GM23248 (cell line): ENCODE measurements around the gene NHLH2. TPM values are rescaled to one million over a fixed set of nuclear protein-coding genes. Genes with fewer than 3 reads are reported as not detected.

ENCODE experiments used
- DNase-seq: peaks from one replicate; pipeline ENCODE4 v3.0.0-alpha.2; 2015
- H2AFZ ChIP-seq: fragments of 200-600 bp; sonication (generic); 2 replicates; pipeline ENCODE4 v1.6.1; 2016; ENCODE audit warnings: antibody characterized with exemption
- H3F3A ChIP-seq: fragments of 200-600 bp; sonication (generic); 2 replicates; pipeline ENCODE4 v1.6.1; 2016; ENCODE audit warnings: mild to moderate bottlenecking, antibody characterized with exemption, mixed run types; ENCODE audit not compliant: insufficient read depth
- H3K27ac ChIP-seq: fragments of 200-600 bp; sonication (generic); 2 replicates; pipeline ENCODE4 v1.5.1; 2016; ENCODE audit warnings: mild to moderate bottlenecking
- H3K27me3 ChIP-seq: fragments of 200-600 bp; sonication (generic); replicated peaks from 2 replicates; pipeline ENCODE4 v1.6.1; 2016; ENCODE audit warnings: mild to moderate bottlenecking; ENCODE audit not compliant: insufficient read depth
- H3K36me3 ChIP-seq: fragments of 200-600 bp; sonication (generic); 2 replicates; pipeline ENCODE4 v1.6.1; 2016; ENCODE audit warnings: low read depth, mild to moderate bottlenecking
- H3K4me1 ChIP-seq: fragments of 200-600 bp; sonication (generic); 2 replicates; pipeline ENCODE4 v1.6.1; 2016; ENCODE audit warnings: mild to moderate bottlenecking; ENCODE audit not compliant: insufficient read depth
- H3K4me2 ChIP-seq: fragments of 200-600 bp; sonication (generic); one replicate; pipeline ENCODE4 v1.6.1; 2016; ENCODE audit warnings: mild to moderate bottlenecking; ENCODE audit not compliant: unreplicated experiment
- H3K4me3 ChIP-seq: fragments of 200-600 bp; sonication (generic); 2 replicates; pipeline ENCODE4 v1.5.1; 2016; ENCODE audit warnings: mild to moderate bottlenecking
- H3K79me2 ChIP-seq: fragments of 200-600 bp; sonication (generic); 2 replicates; pipeline ENCODE4 v1.6.1; 2016; ENCODE audit warnings: mild to moderate bottlenecking; ENCODE audit not compliant: insufficient read depth
- H3K9ac ChIP-seq: fragments of 200-600 bp; sonication (generic); 2 replicates; pipeline ENCODE4 v1.6.1; 2016; ENCODE audit warnings: mild to moderate bottlenecking
- H3K9me2 ChIP-seq: fragments of 200-600 bp; sonication (generic); 2 replicates; pipeline ENCODE4 v1.6.1; 2016; ENCODE audit warnings: mixed run types, mild to moderate bottlenecking, moderate library complexity; ENCODE audit not compliant: insufficient read depth
- H3K9me3 ChIP-seq: fragments of 200-600 bp; sonication (generic); one replicate; pipeline ENCODE4 v1.6.1; 2017; ENCODE audit warnings: low read depth
- H4K20me1 ChIP-seq: fragments of 200-600 bp; sonication (generic); 2 replicates; pipeline ENCODE4 v1.6.0; 2016; ENCODE audit not compliant: insufficient read depth
- EZH2 ChIP-seq: fragments of 200-600 bp; sonication (generic); IDR thresholded peaks from 2 replicates; pipeline ENCODE4 v1.6.1; 2018; ENCODE audit warnings: antibody characterized with exemption, mild to moderate bottlenecking; ENCODE audit not compliant: insufficient read depth, poor library complexity, severe bottlenecking
- EZH2phosphoT487 ChIP-seq: fragments of 200-600 bp; sonication (generic); IDR thresholded peaks from 2 replicates; pipeline ENCODE4 v1.6.1; 2018; ENCODE audit warnings: antibody characterized with exemption, moderate library complexity, mild to moderate bottlenecking, low read depth; ENCODE audit not compliant: insufficient read depth
- WGBS, 2 experiments: methylation state at CpG; one replicate each; pipeline ENCODE4 v1.1.6; 2015 to 2017; ENCODE audit warnings: low lambda C conversion rate in 2 of 2, low coverage in 1 of 2; ENCODE audit errors: missing lambda C conversion rate in 2 of 2; 5-methylcytosine and 5-hydroxymethylcytosine counted together
- in situ Hi-C: fragments of 300-500 bp; cut with MboI; formaldehyde crosslinking; loops from 2 replicates; pipeline ENCODE4 v1.15.0; 2020
- polyA plus RNA-seq: library from polyadenylated mRNA; unstranded; fragments of >200 nt; fragmentation: Nextera tagmentation; extraction: Ambion mirVana; gene quantifications from 2 replicates; pipeline ENCODE4 v1.2.1, GENCODE V29; 2016
- total RNA-seq: library from RNA; depleted of rRNA; stranded (reverse); fragments of >200 nt; shearing (Covaris generic); gene quantifications from 2 replicates; pipeline ENCODE4 v1.2.3, GENCODE V29; 2014

Gene NHLH2
- total and polyA plus RNA-seq, 2 experiments from 2014 or later, result 0.08 TPM; not detected in 1

DNA sequence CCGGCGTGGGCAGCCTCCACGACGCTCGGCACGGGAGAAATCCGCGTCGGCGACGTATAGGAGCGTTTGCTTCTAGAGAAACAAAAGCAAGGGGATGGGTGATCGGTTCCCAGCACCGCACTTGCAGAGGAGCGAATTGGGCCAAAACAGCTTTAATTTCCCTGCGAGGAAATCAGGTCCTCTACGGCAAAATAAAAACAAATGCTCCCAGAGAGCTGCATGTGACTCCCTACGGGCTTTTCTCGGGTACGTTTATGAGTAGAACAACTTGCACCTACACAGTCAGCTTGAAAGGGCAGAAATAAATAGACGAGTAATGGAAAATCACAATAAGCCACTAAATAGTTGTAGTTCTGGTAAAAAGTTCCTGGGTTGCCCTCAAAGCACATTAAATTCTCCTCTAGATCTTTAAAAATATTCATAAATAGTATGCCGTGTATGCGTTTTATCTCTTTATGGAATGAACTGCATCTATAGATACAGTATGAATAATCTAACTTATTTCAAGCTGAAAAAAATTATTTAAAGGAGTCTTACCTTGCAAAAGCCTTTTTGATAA is 1.2 kb downstream of the NHLH2 start:
- H3K79me2 ChIP-seq, result no peaks in the 10 kb centered on the region
- H3K27ac ChIP-seq, result no peak overlapping the region
- no peaks in the 10 kb centered on the region for H3K9me2 ChIP-seq
- peak overlapping the region; percentile 27 for H3K4me2 ChIP-seq
- DNase-seq, result peak; percentile 32
- no peaks in the 10 kb centered on the region for H4K20me1 ChIP-seq
- H3K4me3 ChIP-seq, result peak overlapping the region; percentile 51
- H3K9ac ChIP-seq, result no peak overlapping the region
- H3K9me3 ChIP-seq, result no peaks in the 10 kb centered on the region
- H3K36me3 ChIP-seq, result no peaks in the 10 kb centered on the region
- H3K27me3 ChIP-seq, result peaks cover 72% of the 10 kb centered on the region
- H3F3A ChIP-seq, result no peaks in the 10 kb centered on the region
- WGBS, 2 experiments, result 8 to 10% methylated on average over 16 to 23 of the region's 23 CpGs
- H2AFZ ChIP-seq, result peak overlapping the region; percentile 69
- in situ Hi-C loops, result no loop called here
- no peak for TF ChIP-seq EZH2phosphoT487
- TF ChIP-seq EZH2, result no peak
- H3K4me1 ChIP-seq, result no peaks in the 10 kb centered on the region

DNA sequence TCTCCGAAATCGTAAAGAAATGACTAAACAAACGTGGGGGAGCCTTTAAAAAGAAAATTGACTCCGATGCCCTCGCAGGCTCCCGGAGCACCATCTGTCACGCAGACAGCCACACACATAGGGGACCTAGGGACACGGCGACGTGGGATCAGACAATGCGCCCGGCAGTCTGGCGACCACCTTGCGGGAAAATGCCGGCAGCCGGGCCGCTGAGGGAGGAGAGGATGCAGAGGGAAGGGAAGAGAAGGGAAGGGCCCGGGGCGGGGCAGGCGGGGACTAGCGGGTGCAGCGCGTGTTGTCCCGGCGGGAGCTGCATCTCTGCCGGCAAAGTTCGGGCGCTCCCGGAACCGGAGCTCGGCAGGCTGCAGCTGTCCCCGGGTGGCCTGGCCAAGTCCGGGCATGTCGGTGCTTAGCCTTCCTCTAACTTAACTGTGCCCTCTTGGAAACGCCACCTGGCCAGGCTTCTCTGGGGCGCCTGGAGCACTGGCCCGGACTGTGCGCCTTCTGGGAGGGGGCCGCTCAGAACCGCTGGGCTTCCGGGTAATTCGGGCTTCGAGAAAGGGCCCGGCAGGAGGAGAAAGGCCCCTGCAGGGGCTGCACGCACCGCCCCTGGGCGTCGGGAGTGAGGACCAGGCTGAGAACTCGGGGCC is 1.8 kb downstream of the NHLH2 start:
- Histone ChIP-seq H3F3A (no peaks in the 10 kb centered on the region), H3K9me3 (no peaks in the 10 kb centered on the region), H4K20me1 (no peaks in the 10 kb centered on the region), H3K79me2 (no peaks in the 10 kb centered on the region), H3K9ac (no peak overlapping the region), H3K4me1 (no peaks in the 10 kb centered on the region), H2AFZ (peak overlapping the region; percentile 69), H3K27ac (no peak overlapping the region), H3K36me3 (no peaks in the 10 kb centered on the region), H3K4me2 (peak overlapping the region; percentile 27), H3K4me3 (peak overlapping the region; percentile 51), H3K27me3 (peaks cover 72% of the 10 kb centered on the region), H3K9me2 (no peaks in the 10 kb centered on the region)
- DNase-seq, result peak; percentile 59
- no peak for TF ChIP-seq EZH2phosphoT487
- peak; percentile 70 for TF ChIP-seq EZH2
- 3 to 4% methylated on average over 32 to 49 of the region's 49 CpGs for WGBS, 2 experiments
- in situ Hi-C loops, result no loop called here

DNA sequence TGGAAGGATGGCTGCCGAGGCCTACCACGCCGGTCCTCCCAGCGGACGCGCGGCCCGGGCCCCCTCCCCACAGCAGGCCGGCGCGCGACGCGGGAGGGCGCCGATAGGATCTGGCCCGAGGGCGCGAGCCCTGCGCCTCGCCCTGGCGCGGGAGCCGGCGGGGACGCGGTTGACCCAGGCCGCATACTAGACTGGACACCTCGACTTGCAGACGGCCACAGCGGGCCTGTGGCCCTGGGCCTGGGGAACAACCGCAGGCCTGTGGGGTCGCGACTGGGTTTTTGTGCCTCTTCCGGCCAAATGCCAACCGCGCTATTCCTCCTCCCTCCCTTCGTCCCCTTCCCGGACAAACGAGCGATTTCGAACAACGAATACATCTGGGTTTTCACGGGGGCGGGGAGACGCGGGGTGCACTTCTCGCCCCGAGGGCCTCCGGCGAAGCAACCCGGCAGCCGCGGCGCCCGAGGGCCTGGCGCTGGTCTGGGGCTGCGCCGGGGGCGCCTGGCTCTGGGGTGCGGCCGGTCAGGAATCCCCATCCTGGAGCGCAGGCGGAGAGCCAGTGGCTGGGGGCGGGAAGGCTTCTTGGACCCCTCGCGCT is 2.4 kb downstream of the NHLH2 start:
- Histone ChIP-seq H3K4me2 (peak overlapping the region; percentile 27), H4K20me1 (no peaks in the 10 kb centered on the region), H3K36me3 (no peaks in the 10 kb centered on the region), H3K9me3 (no peaks in the 10 kb centered on the region), H3K4me1 (no peaks in the 10 kb centered on the region), H2AFZ (peak overlapping the region; percentile 69), H3K79me2 (no peaks in the 10 kb centered on the region), H3K9ac (no peak overlapping the region), H3K27me3 (peaks cover 72% of the 10 kb centered on the region), H3K9me2 (no peaks in the 10 kb centered on the region), H3K4me3 (peak overlapping the region; percentile 51), H3K27ac (no peak overlapping the region), H3F3A (no peaks in the 10 kb centered on the region)
- in situ Hi-C loops, result no loop called here
- TF ChIP-seq EZH2 (peak; percentile 93), EZH2phosphoT487 (0 out of 2 replicates have a peak, but pooled peaks have one; percentile 64)
- DNase-seq, result no peak
- 4% methylated on average over 61 to 67 of the region's 67 CpGs for WGBS, 2 experiments

DNA sequence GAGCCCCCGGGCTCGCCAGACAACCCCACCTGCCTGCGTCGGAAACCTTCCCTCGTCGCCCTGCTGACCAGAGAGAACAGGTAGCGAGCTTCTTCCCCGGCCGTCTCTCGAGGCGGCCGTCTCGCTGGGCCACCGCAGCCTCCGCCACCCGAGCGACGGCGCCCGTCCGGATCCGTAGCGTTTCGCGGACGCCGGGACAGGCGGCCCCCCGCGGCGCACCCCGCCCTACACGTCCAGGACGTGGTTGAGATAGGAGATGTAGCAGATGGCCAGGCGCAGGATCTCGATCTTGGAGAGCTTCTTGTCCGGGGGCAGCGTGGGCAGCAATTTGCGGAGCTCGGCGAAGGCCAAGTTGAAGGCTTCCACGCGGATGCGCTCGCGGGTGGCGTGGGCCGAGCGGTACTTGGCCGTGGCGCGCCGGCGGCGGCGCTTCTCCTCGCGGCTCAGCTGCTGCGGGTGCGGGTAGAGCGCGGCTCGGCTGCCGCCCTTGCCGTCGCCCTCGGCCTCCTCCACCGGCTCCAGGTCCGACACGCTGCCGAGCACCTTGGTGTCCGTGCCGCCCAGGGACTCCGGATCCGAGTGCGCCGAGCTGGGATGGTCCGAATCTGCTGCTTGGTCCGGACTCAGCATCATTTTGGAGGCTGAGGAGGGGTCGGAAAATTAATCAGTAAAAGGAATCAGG is 3.0 kb downstream of the NHLH2 start:
- TF ChIP-seq EZH2 (no peak), EZH2phosphoT487 (no peak)
- peak overlapping the region; percentile 69 for H2AFZ ChIP-seq
- no peaks in the 10 kb centered on the region for H3K36me3 ChIP-seq
- in situ Hi-C loops, result no loop called here
- H3K4me2 ChIP-seq, result peak overlapping the region; percentile 7
- no peaks in the 10 kb centered on the region for H3K4me1 ChIP-seq
- 8 to 10% methylated on average over 54 to 77 of the region's 80 CpGs for whole genome bisulfite sequencing, 2 experiments
- no peaks in the 10 kb centered on the region for H3K79me2 ChIP-seq
- no peak overlapping the region for H3K27ac ChIP-seq
- H3F3A ChIP-seq, result no peaks in the 10 kb centered on the region
- no peaks in the 10 kb centered on the region for H3K9me2 ChIP-seq
- H4K20me1 ChIP-seq, result no peaks in the 10 kb centered on the region
- peaks cover 69% of the 10 kb centered on the region for H3K27me3 ChIP-seq
- DNase-seq, result peak; percentile 28
- H3K9ac ChIP-seq, result no peak overlapping the region
- H3K4me3 ChIP-seq, result 0 out of 2 replicates have a peak overlapping the region, but pooled peaks have one; percentile 51
- H3K9me3 ChIP-seq, result no peaks in the 10 kb centered on the region
